Natural killer cell (primary cell): ENCODE data around the gene ALDH16A1. TPM values are rescaled to one million over a fixed set of nuclear protein-coding genes. Genes with fewer than 3 reads are reported as not detected.

Experiments
- ATAC-seq, 3 donors: fragments of 150-1000 bp in 2 of 3; fragments of 200-7000 bp in 1 of 3; cut with Tn5 transposase; 1 replicate in 1 of 3; 2 replicates in 2 of 3; pipeline ENCODE4 v1.10.0; 2021; ENCODE audit warnings: mild to moderate bottlenecking in 2 of 3, moderate library complexity in 2 of 3
- DNase-seq, 2 donors: peaks; one replicate each; pipeline versions ENCODE4 v3.0.0 to v3.0.0-alpha.2; 2013 to 2021; ENCODE audit warnings: mixed read lengths in 1 of 2
- H3K27ac ChIP-seq: one replicate; pipeline ENCODE4 v1.5.1; 2013; ENCODE audit warnings: mild to moderate bottlenecking, low read length
- H3K27me3 ChIP-seq: one replicate; pipeline ENCODE4 v1.6.1; 2013; ENCODE audit warnings: low read length; ENCODE audit not compliant: control insufficient read depth, insufficient read depth
- H3K36me3 ChIP-seq: one replicate; pipeline ENCODE4 v1.6.1; 2013; ENCODE audit warnings: low read length; ENCODE audit not compliant: control insufficient read depth, insufficient read depth
- H3K4me1 ChIP-seq: one replicate; pipeline ENCODE4 v1.6.1; 2013; ENCODE audit warnings: low read length; ENCODE audit not compliant: control insufficient read depth, insufficient read depth
- H3K4me3 ChIP-seq: one replicate; pipeline ENCODE4 v1.5.1; 2013; ENCODE audit warnings: low read length
- H3K9me3 ChIP-seq: one replicate; pipeline ENCODE4 v1.6.1; 2013; ENCODE audit warnings: low read length; ENCODE audit not compliant: control insufficient read depth, insufficient read depth
- H3K27ac Mint-ChIP-seq, 2 donors: one replicate each; pipeline ENCODE4 v1.8.0; 2022; ENCODE audit warnings: mild to moderate bottlenecking in 2 of 2, mixed read lengths in 2 of 2, moderate library complexity in 1 of 2
- H3K27me3 Mint-ChIP-seq, 2 donors: one replicate each; pipeline ENCODE4 v1.8.0; 2022; ENCODE audit warnings: low read depth in 2 of 2, mixed read lengths in 2 of 2
- H3K36me3 Mint-ChIP-seq: one replicate; pipeline ENCODE4 v1.8.0; 2022; ENCODE audit warnings: mixed read lengths
- H3K4me1 Mint-ChIP-seq, 2 donors: one replicate each; pipeline ENCODE4 v1.8.0; 2022; ENCODE audit warnings: mixed read lengths in 2 of 2
- H3K4me3 Mint-ChIP-seq: one replicate; pipeline ENCODE4 v1.8.0; 2022; ENCODE audit warnings: mild to moderate bottlenecking, moderate library complexity, mixed read lengths
- H3K9me3 Mint-ChIP-seq, 2 donors: one replicate each; pipeline ENCODE4 v1.8.0; 2022; ENCODE audit warnings: mixed read lengths in 2 of 2
- CTCF ChIP-seq: fragments of 200-600 bp; IDR thresholded peaks from one replicate; pipeline ENCODE4 v1.8.0; 2022; ENCODE audit warnings: antibody characterized with exemption
- WGBS: methylation state at CpG from one replicate; pipeline ENCODE4 v1.1.7; 2013; ENCODE audit warnings: missing lambda C conversion rate; ENCODE audit not compliant: insufficient coverage; 5-methylcytosine and 5-hydroxymethylcytosine counted together
- intact Hi-C: fragments of 100-400 bp; cut with micrococcal nuclease; formaldehyde crosslinking; loops from one replicate; pipeline ENCODE4 v1.14.2; 2022
- total RNA-seq, 4 donors: library from RNA; stranded (reverse); fragments of 120-200 nt in 1 of 4; gene quantifications; one replicate each; pipeline versions ENCODE4 v1.2.3 to v1.2.4, GENCODE V29; 2013 to 2022

The ALDH16A1 gene
- total RNA-seq, 3 donors from 2014 or later (not counting 1 experiment from before 2014, with no cell fraction given): 39.9 to 43.2 (median 41.4) TPM

GRCh38 chr19:49461656-49462055, 8.6 kb downstream of the ALDH16A1 start:
- H3K9me3 ChIP-seq: no peaks in the 10 kb centered on the region
- no peak for TF ChIP-seq CTCF
- WGBS: 98% methylated on average over 37 of the region's 37 CpGs
- H3K27me3 ChIP-seq: no peaks in the 10 kb centered on the region
- no peak overlapping the region for H3K27ac ChIP-seq
- Mint-ChIP-seq H3K9me3 (no peaks in the 10 kb centered on the region), H3K36me3 (no peaks in the 10 kb centered on the region), H3K27ac (no peak overlapping the region), H3K4me1 (peaks cover 0 to 6% of the 10 kb centered on the region in 2 donors), H3K4me3 (no peak overlapping the region), H3K27me3 (no peaks in the 10 kb centered on the region)
- peaks cover 38% of the 10 kb centered on the region for H3K36me3 ChIP-seq
- ATAC-seq (no peak), DNase-seq (no peak)
- intact Hi-C loops: no loop called here
- peaks cover 15% of the 10 kb centered on the region for H3K4me1 ChIP-seq
- H3K4me3 ChIP-seq: no peak overlapping the region

- Histone ChIP-seq H3K4me3 (no peak overlapping the region), H3K36me3 (peaks cover 38% of the 10 kb centered on the region), H3K27ac (no peak overlapping the region), H3K9me3 (no peaks in the 10 kb centered on the region), H3K4me1 (peaks cover 15% of the 10 kb centered on the region), H3K27me3 (no peaks in the 10 kb centered on the region)
- 88% methylated on average over 12 of the region's 12 CpGs for WGBS
- no peaks in the 10 kb centered on the region for H3K9me3 Mint-ChIP-seq
- H3K27ac Mint-ChIP-seq: no peak overlapping the region
- TF ChIP-seq CTCF: no peak
- H3K4me3 Mint-ChIP-seq: no peak overlapping the region
- intact Hi-C loops: no loop called here
- ATAC-seq: no peak
- no peaks in the 10 kb centered on the region for H3K36me3 Mint-ChIP-seq
- no peak for DNase-seq
- no peaks in the 10 kb centered on the region for H3K4me1 Mint-ChIP-seq
- no peaks in the 10 kb centered on the region for H3K27me3 Mint-ChIP-seq
These were observed 9.5 kb downstream of the ALDH16A1 start for GRCh38 chr19:49462492-49462891.

- DNase-seq: no peak
- Histone ChIP-seq H3K27ac (no peak overlapping the region), H3K36me3 (peaks cover 32% of the 10 kb centered on the region)
These were observed 11.1 kb downstream of the ALDH16A1 start for GRCh38 chr19:49463960-49464740.

More at GRCh38 chr19:49463960-49464740, 11.1 kb downstream of the ALDH16A1 start:
- Mint-ChIP-seq H3K4me1 (peaks cover 8 to 9% of the 10 kb centered on the region in 2 donors), H3K36me3 (no peaks in the 10 kb centered on the region), H3K27ac (no peak overlapping the region), H3K4me3 (no peak overlapping the region), H3K27me3 (no peaks in the 10 kb centered on the region), H3K9me3 (no peaks in the 10 kb centered on the region)
- TF ChIP-seq CTCF: no peak
- Histone ChIP-seq H3K9me3 (no peaks in the 10 kb centered on the region), H3K4me3 (no peak overlapping the region), H3K4me1 (peaks cover 16% of the 10 kb centered on the region), H3K27me3 (no peaks in the 10 kb centered on the region)
- ATAC-seq: no peak
- intact Hi-C loops: no loop called here
- 95% methylated on average over 39 of the region's 39 CpGs for WGBS
